H54 (cell line): ENCODE measurements around the gene ITGB7.
A peak's percentile ranks its signal among the peaks of the same experiment; 100 is the strongest.

Source experiments
- DNase-seq: peaks from one replicate; pipeline ENCODE4 v3.0.0; 2011; ENCODE audit warnings: low spot score, mixed read lengths; ENCODE audit not compliant: insufficient read length
- FAIRE-seq: peaks from 3 replicates; lab custom pipeline; 2011; peaks lifted over from hg19 to GRCh38; lab: Jason Lieb, UNC
- POLR2A ChIP-seq: IDR thresholded peaks from 2 replicates; pipeline ENCODE4 v1.6.1; 2011; ENCODE audit warnings: low read depth, mild to moderate bottlenecking, low read length

The ITGB7 gene

GRCh38 chr12:53159195-53159839 lies 47.7 kb downstream of the ITGB7 start:
- no peak for TF ChIP-seq POLR2A
- DNase-seq (peak; percentile 82), FAIRE-seq (peak; percentile 30)

GRCh38 chr12:53152390-53152789 lies 54.7 kb downstream of the ITGB7 start:
- TF ChIP-seq POLR2A = no peak
- FAIRE-seq = no peak
- no peak for DNase-seq

GRCh38 chr12:53151039-53151438 lies 56.0 kb downstream of the ITGB7 start:
- no peak for FAIRE-seq
- no peak for TF ChIP-seq POLR2A
- no peak for DNase-seq

- no peak for TF ChIP-seq POLR2A
- FAIRE-seq (no peak), DNase-seq (no peak)
These were observed 59.4 kb downstream of the ITGB7 start for GRCh38 chr12:53147653-53148052.

- no peak for TF ChIP-seq POLR2A
- DNase-seq (no peak), FAIRE-seq (no peak)
These were observed 59.9 kb downstream of the ITGB7 start for GRCh38 chr12:53147181-53147580.

GRCh38 chr12:53145383-53146260 lies 61.4 kb downstream of the ITGB7 start:
- FAIRE-seq (no peak), DNase-seq (no peak)
- TF ChIP-seq POLR2A = no peak

GRCh38 chr12:53143355-53143754 lies 63.7 kb downstream of the ITGB7 start:
- FAIRE-seq = no peak

More at GRCh38 chr12:53143355-53143754, 63.7 kb downstream of the ITGB7 start:
- DNase-seq = no peak
- TF ChIP-seq POLR2A = no peak
